Measurements from ENCODE around the gene ARL15. TPM values are rescaled to one million over a fixed set of nuclear protein-coding genes. Genes with fewer than 3 reads are reported as not detected.

The ARL15 gene
- total and polyA plus RNA-seq, 2 donors (not counting 3 experiments of a cell fraction or from before 2014, with no cell fraction given), result 11.9 to 24.4 TPM

- Histone ChIP-seq H3K9me3 (replicated peaks; ENCODE audit: control insufficient read depth, insufficient read depth, low read length) (no peaks in the 10 kb centered on the region), H3K79me2 (ENCODE audit: control insufficient read depth, insufficient read depth, low read length) (no peaks in the 10 kb centered on the region), H3K27me3 (ENCODE audit: control insufficient read depth in 2 of 2, insufficient read depth in 2 of 2, low read length in 2 of 2) (no peaks in the 10 kb centered on the region), H3K4me2 (ENCODE audit: insufficient read depth, low read length) (no peak overlapping the region), H3K4me3 (replicated peaks in 1 of 3; ENCODE audit: insufficient read depth in 1 of 3, low read depth in 1 of 3, low read length in 3 of 3) (no peak overlapping the region), H2AFZ (ENCODE audit: low read depth, low read length) (no peak overlapping the region), H3K36me3 (ENCODE audit: control insufficient read depth in 2 of 2, extremely low read depth in 1 of 2, insufficient read depth in 2 of 2, low read length in 2 of 2) (no peaks in the 10 kb centered on the region), H3K4me1 (ENCODE audit: control insufficient read depth, extremely low read depth, insufficient read depth, low read length) (no peaks in the 10 kb centered on the region), H4K20me1 (replicated peaks; ENCODE audit: control insufficient read depth, extremely low read depth, insufficient read depth, low read length) (no peaks in the 10 kb centered on the region), H3K9me1 (replicated peaks; ENCODE audit: control insufficient read depth, extremely low read depth, insufficient read depth, low read length) (no peaks in the 10 kb centered on the region), H3K27ac (ENCODE audit: insufficient read depth, low read depth, low read length) (no peak overlapping the region), H3K9ac (replicated peaks; ENCODE audit: extremely low read depth, insufficient read depth, low read length) (no peak overlapping the region)
- TF ChIP-seq EZH2 (IDR thresholded peaks at IDR 0.05; ENCODE audit: borderline replicate concordance, low read depth, low read length, severe bottlenecking) (no peak), FOS (IDR thresholded peaks at IDR 0.05; ENCODE audit: borderline replicate concordance, insufficient read depth, low read length) (no peak), POLR2A (IDR thresholded peaks at IDR 0.05; ENCODE audit: low read depth, low read length) (no peak), POLR2AphosphoS5 (IDR thresholded peaks at IDR 0.05; ENCODE audit: insufficient read depth, low read depth, low read length) (no peak), CTCF (IDR thresholded peaks at IDR 0.05; ENCODE audit: extremely low read depth in 1 of 2, insufficient read depth in 1 of 2, low read depth in 1 of 2, low read length in 2 of 2) (no peak), MAX (IDR thresholded peaks at IDR 0.05; ENCODE audit: insufficient read depth, insufficient read length) (no peak), MYC (IDR thresholded peaks at IDR 0.05; ENCODE audit: low read depth, low read length) (no peak), JUN (IDR thresholded peaks at IDR 0.05; ENCODE audit: borderline replicate concordance, insufficient read depth, insufficient read length, low read depth) (no peak), GATA2 (IDR thresholded peaks at IDR 0.05; ENCODE audit: insufficient read depth, insufficient read length, low read depth, low read length) (no peak)
- dilution Hi-C loops (cut with MboI; ENCODE audit: extremely low pct_ligation_motif_present, low sequenced_read_pairs) (no loop called here), intact Hi-C loops (cut with micrococcal nuclease) (loop anchor here (10.0 kb wide), 1 partner anchor 615 kb away; no protein-coding TSS in a partner anchor)
- ChIA-PET CTCF (no interaction called here), POLR2A (no interaction called here)
- FAIRE-seq, result no peak
- no TSS peak for BruUV-seq (replicated peaks)
- no peak for DNase-seq (ENCODE audit: low read depth, low spot score)
These were observed 430.6 kb downstream of the ARL15 start for GRCh38 chr5:53879708-53880323.

All from endothelial cell of umbilical vein (primary cell).